OCI-LY7 (cell line): Measurements from ENCODE around the gene EML6. TPM values are rescaled to one million over a fixed set of nuclear protein-coding genes. Genes with fewer than 3 reads are reported as not detected.

Experiments
- BruUV-seq: library from RNA; stranded (reverse); fragments of 400-500 nt; replicated peaks from 2 replicates; lab custom pipeline; 2021; lab: Mats Ljungman, UMichigan
- CTCF ChIA-PET: fragments of 300-600 bp; sonication (Branson Sonifier 250); formaldehyde crosslinking; loops from one replicate; lab custom pipeline; 2022; ENCODE audit warnings: antibody characterized with exemption; ENCODE audit not compliant: unreplicated experiment; lab: Charles Lee
- POLR2A ChIA-PET: fragments of 300-600 bp; sonication (Branson Sonifier 250); formaldehyde crosslinking; loops from one replicate; lab custom pipeline; 2022; ENCODE audit warnings: antibody characterized with exemption; lab: Charles Lee
- DNase-seq: peaks from one replicate; pipeline ENCODE4 v3.0.0-alpha.2; 2015; ENCODE audit warnings: low spot score
- H2AFZ ChIP-seq: fragments of 200-600 bp; sonication (generic), shearing (Covaris generic); 2 replicates; pipeline ENCODE4 v1.6.1; 2014; ENCODE audit warnings: mild to moderate bottlenecking, antibody characterized with exemption, low read length, moderate library complexity
- H3K27ac ChIP-seq: fragments of 200-600 bp; sonication (generic); 2 replicates; pipeline ENCODE4 v1.5.1; 2014; ENCODE audit warnings: mixed run types, low read depth, mild to moderate bottlenecking, moderate library complexity, low read length, inconsistent platforms; ENCODE audit not compliant: poor library complexity, severe bottlenecking
- H3K36me3 ChIP-seq: fragments of 200-600 bp; sonication (generic); 2 replicates; pipeline ENCODE4 v1.6.1; 2014; ENCODE audit warnings: mild to moderate bottlenecking, antibody characterized with exemption, low read length, moderate library complexity, mixed read lengths; ENCODE audit not compliant: insufficient read depth
- H3K4me1 ChIP-seq: fragments of 200-600 bp; sonication (generic); 2 replicates; pipeline ENCODE4 v1.5.1; 2014; ENCODE audit warnings: mild to moderate bottlenecking, low read length; ENCODE audit not compliant: insufficient read depth, poor library complexity, severe bottlenecking
- H3K4me2 ChIP-seq: fragments of 200-600 bp; sonication (generic); 2 replicates; pipeline ENCODE4 v1.6.1; 2014; ENCODE audit warnings: mild to moderate bottlenecking, low read length
- H3K4me3 ChIP-seq: fragments of 200-600 bp; sonication (generic); 2 replicates; pipeline ENCODE4 v1.5.1; 2014; ENCODE audit warnings: mild to moderate bottlenecking, low read depth, low read length; ENCODE audit not compliant: poor library complexity, severe bottlenecking
- H3K79me2 ChIP-seq: fragments of 200-600 bp; sonication (generic); 2 replicates; pipeline ENCODE4 v1.6.1; 2016; ENCODE audit warnings: low read depth, mild to moderate bottlenecking, low read length, moderate library complexity, mixed read lengths; ENCODE audit not compliant: insufficient read depth
- H3K9me2 ChIP-seq: fragments of 200-600 bp; sonication (generic); 2 replicates; pipeline ENCODE4 v1.6.1; 2016; ENCODE audit warnings: mild to moderate bottlenecking, low read length, mixed read lengths; ENCODE audit not compliant: insufficient read depth
- H3K9me3 ChIP-seq: fragments of 200-600 bp; sonication (generic); 2 replicates; pipeline ENCODE4 v1.6.1; 2014; ENCODE audit warnings: mild to moderate bottlenecking, mixed run types, low read length, mixed read lengths
- H4K20me1 ChIP-seq: fragments of 200-600 bp; sonication (generic); 2 replicates; pipeline ENCODE4 v1.6.1; 2014; ENCODE audit warnings: mild to moderate bottlenecking, antibody characterized with exemption, low read length, moderate library complexity, mixed read lengths; ENCODE audit not compliant: insufficient read depth
- EZH2phosphoT487 ChIP-seq: fragments of 200-600 bp; sonication (generic); IDR thresholded peaks from 2 replicates; pipeline ENCODE4 v1.6.1; 2018; ENCODE audit warnings: low read depth, borderline replicate concordance, mild to moderate bottlenecking, mixed run types, antibody characterized with exemption, low read length, moderate library complexity, mixed read lengths
- intact Hi-C: fragments of 100-400 bp; cut with micrococcal nuclease; formaldehyde crosslinking; loops from one replicate; pipeline ENCODE4 v1.10.0; 2022; ENCODE audit not compliant: unreplicated experiment
- total RNA-seq, 2 experiments: library from RNA; depleted of rRNA in 1 of 2; stranded (reverse); fragments of >200 nt in 1 of 2; shearing (Covaris generic) in 1 of 2; gene quantifications; 2 replicates each; pipeline ENCODE4 v1.2.3, GENCODE V29; 2014 to 2022
- TF ChIP-seq, protein P1 (sequence below): fragments of 200-600 bp; sonication (generic); conservative IDR thresholded peaks from 2 replicates; pipeline ENCODE4 v1.5.1; 2014; ENCODE audit warnings: mild to moderate bottlenecking, antibody characterized with exemption, low read length, moderate library complexity, mixed read lengths

Gene EML6
- total RNA-seq, 2 experiments from 2014 or later: 310 to 367 TPM

DNA sequence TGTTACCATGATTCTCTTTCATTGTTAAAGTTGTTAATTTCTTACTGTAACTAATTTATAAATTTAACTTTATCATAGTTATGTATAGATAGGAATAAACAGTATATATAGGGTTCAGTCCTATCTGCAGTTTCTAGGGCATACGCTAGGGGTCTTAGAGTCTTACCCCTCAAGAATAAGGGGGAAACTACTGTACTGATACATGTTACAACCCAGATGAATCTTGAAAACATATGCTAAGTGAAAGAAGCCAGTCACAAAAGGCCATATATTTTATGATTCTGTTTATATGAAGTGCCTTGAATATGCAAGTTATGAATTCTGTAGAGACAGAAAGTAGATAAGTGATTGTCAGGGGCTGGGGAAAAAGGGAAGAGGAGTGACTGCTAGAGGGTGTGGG is 274.4 kb downstream of the EML6 start:
- intact Hi-C loops: no loop called here
- CTCF ChIA-PET: no interaction called here
- H3K4me3 ChIP-seq: no peak overlapping the region
- BruUV-seq: no TSS peak
- no peak for DNase-seq
- TF ChIP-seq, protein P1, sequence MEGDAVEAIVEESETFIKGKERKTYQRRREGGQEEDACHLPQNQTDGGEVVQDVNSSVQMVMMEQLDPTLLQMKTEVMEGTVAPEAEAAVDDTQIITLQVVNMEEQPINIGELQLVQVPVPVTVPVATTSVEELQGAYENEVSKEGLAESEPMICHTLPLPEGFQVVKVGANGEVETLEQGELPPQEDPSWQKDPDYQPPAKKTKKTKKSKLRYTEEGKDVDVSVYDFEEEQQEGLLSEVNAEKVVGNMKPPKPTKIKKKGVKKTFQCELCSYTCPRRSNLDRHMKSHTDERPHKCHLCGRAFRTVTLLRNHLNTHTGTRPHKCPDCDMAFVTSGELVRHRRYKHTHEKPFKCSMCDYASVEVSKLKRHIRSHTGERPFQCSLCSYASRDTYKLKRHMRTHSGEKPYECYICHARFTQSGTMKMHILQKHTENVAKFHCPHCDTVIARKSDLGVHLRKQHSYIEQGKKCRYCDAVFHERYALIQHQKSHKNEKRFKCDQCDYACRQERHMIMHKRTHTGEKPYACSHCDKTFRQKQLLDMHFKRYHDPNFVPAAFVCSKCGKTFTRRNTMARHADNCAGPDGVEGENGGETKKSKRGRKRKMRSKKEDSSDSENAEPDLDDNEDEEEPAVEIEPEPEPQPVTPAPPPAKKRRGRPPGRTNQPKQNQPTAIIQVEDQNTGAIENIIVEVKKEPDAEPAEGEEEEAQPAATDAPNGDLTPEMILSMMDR: 0 out of 2 replicates have a peak, but pooled peaks have one; percentile 20
- no peak for TF ChIP-seq EZH2phosphoT487
- H3K27ac ChIP-seq: no peak overlapping the region
- H4K20me1 ChIP-seq: peaks cover 8% of the 10 kb centered on the region; the same call in 1 of the 2 replicates
- peaks cover 13% of the 10 kb centered on the region for H3K4me1 ChIP-seq
- H2AFZ ChIP-seq: no peak overlapping the region
- no peaks in the 10 kb centered on the region for H3K9me2 ChIP-seq
- H3K9me3 ChIP-seq: no peaks in the 10 kb centered on the region
- peaks cover 78% of the 10 kb centered on the region for H3K79me2 ChIP-seq
- no peaks in the 10 kb centered on the region for H3K36me3 ChIP-seq
- POLR2A ChIA-PET: no interaction called here
- H3K4me2 ChIP-seq: no peak overlapping the region

DNA sequence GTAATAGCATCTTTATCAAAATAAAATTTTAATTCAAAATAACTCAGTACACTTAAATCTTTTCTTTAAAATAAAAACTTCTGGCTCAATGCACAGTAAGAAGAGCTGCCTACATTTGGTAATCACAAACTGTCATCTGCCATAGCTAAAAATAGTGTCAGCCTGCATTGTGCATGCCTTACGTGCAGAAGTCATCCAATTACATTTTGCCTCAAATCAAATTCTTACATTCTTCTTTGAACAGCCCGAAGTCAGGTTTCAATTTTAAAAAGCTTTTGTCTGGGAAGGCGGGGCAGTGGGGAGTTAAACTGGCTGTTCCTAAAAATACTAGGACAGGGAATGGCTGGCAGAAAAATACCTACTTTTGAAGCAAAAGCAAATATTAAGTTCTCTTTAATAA is 275.7 kb downstream of the EML6 start:
- ChIA-PET CTCF (no interaction called here), POLR2A (interaction anchor here (0.8 to 1.7 kb wide), 6 partner anchors 11 to 174 kb away, joined by 3 to 7 read pairs (median 4); no protein-coding TSS in a partner anchor)
- peaks cover 13% of the 10 kb centered on the region for H3K4me1 ChIP-seq
- no peak overlapping the region for H3K4me3 ChIP-seq
- H3K4me2 ChIP-seq: peak overlapping the region; percentile 49
- H4K20me1 ChIP-seq: peaks cover 8% of the 10 kb centered on the region; the same call in 1 of the 2 replicates
- peaks cover 74% of the 10 kb centered on the region for H3K79me2 ChIP-seq
- H3K27ac ChIP-seq: no peak overlapping the region
- no peaks in the 10 kb centered on the region for H3K36me3 ChIP-seq
- DNase-seq: peak; percentile 14
- H3K9me2 ChIP-seq: no peaks in the 10 kb centered on the region
- no peak for TF ChIP-seq EZH2phosphoT487
- TF ChIP-seq, protein P1: no peak
- intact Hi-C loops: no loop called here
- no peaks in the 10 kb centered on the region for H3K9me3 ChIP-seq
- no TSS peak for BruUV-seq
- H2AFZ ChIP-seq: no peak overlapping the region

DNA sequence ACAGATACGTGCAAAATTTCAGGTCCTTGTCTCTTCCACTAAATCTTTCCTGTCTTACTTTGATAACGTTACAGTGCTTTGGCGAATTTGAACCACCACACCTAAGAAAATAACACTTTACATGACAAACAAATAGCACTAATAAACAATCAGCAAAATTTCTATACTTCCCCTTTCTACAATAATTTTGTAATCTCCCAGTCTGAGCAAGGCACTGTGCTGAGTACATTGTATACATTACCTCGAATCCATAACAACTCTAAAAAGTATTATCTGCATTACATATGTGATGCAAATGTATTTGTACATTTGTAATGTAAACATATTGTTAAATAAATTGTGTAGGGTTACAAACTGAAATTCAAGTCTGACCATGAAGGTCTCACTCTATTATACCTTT is 276.9 kb downstream of the EML6 start:
- Histone ChIP-seq H3K4me2 (peak overlapping the region; percentile 15; the same call in 1 of the 2 replicates), H3K9me2 (no peaks in the 10 kb centered on the region), H3K79me2 (peaks cover 66% of the 10 kb centered on the region), H2AFZ (no peak overlapping the region), H3K36me3 (no peaks in the 10 kb centered on the region), H4K20me1 (peaks cover 8% of the 10 kb centered on the region; the same call in 1 of the 2 replicates), H3K27ac (no peak overlapping the region), H3K4me3 (no peak overlapping the region), H3K4me1 (peaks cover 13% of the 10 kb centered on the region), H3K9me3 (no peaks in the 10 kb centered on the region)
- TF ChIP-seq, protein P1: no peak
- no peak for TF ChIP-seq EZH2phosphoT487
- CTCF ChIA-PET: no interaction called here
- intact Hi-C loops: no loop called here
- DNase-seq: no peak
- POLR2A ChIA-PET: interaction anchor here (0.9 to 1.7 kb wide), 3 partner anchors 10 to 20 kb away, joined by 3 to 7 read pairs (median 5); no protein-coding TSS in a partner anchor
- BruUV-seq: no TSS peak
